ENCODE data around the gene ADAMTS4.

The ADAMTS4 gene, protein sequence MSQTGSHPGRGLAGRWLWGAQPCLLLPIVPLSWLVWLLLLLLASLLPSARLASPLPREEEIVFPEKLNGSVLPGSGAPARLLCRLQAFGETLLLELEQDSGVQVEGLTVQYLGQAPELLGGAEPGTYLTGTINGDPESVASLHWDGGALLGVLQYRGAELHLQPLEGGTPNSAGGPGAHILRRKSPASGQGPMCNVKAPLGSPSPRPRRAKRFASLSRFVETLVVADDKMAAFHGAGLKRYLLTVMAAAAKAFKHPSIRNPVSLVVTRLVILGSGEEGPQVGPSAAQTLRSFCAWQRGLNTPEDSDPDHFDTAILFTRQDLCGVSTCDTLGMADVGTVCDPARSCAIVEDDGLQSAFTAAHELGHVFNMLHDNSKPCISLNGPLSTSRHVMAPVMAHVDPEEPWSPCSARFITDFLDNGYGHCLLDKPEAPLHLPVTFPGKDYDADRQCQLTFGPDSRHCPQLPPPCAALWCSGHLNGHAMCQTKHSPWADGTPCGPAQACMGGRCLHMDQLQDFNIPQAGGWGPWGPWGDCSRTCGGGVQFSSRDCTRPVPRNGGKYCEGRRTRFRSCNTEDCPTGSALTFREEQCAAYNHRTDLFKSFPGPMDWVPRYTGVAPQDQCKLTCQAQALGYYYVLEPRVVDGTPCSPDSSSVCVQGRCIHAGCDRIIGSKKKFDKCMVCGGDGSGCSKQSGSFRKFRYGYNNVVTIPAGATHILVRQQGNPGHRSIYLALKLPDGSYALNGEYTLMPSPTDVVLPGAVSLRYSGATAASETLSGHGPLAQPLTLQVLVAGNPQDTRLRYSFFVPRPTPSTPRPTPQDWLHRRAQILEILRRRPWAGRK

DNA sequence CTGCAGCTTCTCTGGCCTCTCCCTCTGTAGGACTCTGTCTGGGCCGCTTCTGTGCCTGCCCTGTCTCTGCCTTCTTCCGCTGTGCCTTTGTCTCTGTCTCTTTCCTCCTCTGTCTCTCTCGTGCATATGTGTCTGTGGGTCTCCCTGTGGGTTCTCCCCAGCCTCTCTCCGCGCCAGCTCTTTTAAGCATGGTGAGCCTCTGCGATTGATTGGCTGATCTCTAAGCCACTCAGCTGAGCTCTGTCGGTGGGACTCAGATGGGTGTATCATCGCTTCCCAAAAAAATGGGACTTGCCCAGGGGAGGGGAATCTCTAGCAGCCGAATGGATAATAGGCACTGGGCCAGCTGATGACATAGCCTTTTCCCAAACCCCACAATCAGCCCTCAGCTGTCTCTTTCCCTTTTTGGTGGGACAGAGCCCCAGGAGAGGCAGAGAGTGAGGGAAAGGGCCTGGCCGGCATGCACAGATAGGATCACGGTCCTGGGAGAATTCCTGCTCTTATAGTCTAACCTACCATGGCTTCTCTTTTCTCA, at the start of gene ADAMTS4:
ADAMTS4 (minus strand) TSS at position 158 of the 535 bp plus-strand sequence. CDS start 427 bp downstream, outside the sequence.
- no peak for FAIRE-seq
- no peak for DNase-seq (ENCODE audit: insufficient read length, low spot score)
- TF ChIP-seq, protein P1, sequence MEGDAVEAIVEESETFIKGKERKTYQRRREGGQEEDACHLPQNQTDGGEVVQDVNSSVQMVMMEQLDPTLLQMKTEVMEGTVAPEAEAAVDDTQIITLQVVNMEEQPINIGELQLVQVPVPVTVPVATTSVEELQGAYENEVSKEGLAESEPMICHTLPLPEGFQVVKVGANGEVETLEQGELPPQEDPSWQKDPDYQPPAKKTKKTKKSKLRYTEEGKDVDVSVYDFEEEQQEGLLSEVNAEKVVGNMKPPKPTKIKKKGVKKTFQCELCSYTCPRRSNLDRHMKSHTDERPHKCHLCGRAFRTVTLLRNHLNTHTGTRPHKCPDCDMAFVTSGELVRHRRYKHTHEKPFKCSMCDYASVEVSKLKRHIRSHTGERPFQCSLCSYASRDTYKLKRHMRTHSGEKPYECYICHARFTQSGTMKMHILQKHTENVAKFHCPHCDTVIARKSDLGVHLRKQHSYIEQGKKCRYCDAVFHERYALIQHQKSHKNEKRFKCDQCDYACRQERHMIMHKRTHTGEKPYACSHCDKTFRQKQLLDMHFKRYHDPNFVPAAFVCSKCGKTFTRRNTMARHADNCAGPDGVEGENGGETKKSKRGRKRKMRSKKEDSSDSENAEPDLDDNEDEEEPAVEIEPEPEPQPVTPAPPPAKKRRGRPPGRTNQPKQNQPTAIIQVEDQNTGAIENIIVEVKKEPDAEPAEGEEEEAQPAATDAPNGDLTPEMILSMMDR (IDR thresholded peaks at IDR 0.05; ENCODE audit: insufficient read depth, missing control alignments): no peak

DNA sequence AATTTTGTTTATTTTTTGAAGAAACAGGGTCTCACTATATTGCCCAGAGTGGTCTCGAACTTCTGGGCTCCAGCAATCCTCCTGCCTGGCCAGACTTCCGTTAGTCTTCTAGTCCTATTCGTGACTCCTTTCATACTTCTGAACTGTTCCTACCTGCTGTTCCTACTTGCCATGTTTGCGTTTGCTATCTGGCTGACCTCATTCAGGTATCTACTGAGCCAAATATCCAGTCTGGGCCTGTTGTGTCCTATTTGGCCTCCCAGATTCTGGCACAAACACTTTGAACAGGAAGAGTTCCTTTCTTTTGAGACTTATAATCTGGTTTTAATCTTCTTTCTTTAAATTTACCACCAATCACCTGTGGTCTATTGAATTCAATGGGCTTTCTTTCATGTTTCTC, 46.0 kb upstream of the ADAMTS4 start:
- no peak for FAIRE-seq
- no peak for DNase-seq (ENCODE audit: insufficient read length, low spot score)
- TF ChIP-seq, protein P1 (IDR thresholded peaks at IDR 0.05; ENCODE audit: insufficient read depth, missing control alignments): no peak

DNA sequence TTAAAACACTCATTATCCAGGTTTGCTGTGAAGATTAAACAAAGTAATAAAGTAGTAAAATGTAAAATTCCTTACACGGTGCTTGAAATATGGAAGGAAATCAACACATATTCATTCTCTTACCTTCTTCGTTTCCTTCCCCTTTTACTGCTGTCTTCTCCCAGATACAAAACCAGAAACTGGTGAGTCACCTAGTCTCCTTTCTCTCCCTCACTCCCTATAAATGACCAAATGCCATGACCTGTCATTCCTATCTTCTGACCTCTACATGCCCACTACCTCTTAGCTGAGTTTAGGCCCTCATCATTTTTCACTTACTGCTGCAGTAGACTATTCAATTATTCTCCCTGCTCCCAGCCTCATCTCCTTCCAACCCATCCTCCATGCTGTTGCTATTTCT, 43.5 kb upstream of the ADAMTS4 start:
- DNase-seq (ENCODE audit: insufficient read length, low spot score): no peak
- FAIRE-seq: no peak
- TF ChIP-seq, protein P1 (IDR thresholded peaks at IDR 0.05; ENCODE audit: insufficient read depth, missing control alignments): no peak

DNA sequence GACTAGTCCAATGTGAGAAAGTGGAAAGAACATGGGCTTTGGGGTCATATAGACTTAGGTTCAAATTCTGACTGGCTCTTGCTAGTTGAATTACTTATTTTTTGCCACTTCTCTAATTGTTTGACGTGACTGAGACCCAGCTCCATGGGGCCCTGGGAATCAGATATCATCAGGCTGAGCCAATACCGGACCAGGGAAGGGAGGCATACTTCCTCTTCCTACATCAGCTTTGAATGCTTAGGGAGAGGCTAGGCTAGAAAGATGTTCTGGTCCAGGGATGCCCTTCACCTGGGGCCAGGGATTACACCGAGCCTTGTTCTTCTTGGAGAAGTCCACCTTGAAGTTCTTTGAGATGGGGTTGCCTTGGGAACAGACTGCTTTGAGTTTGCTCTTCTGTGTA, 42.8 kb upstream of the ADAMTS4 start:
- DNase-seq (ENCODE audit: insufficient read length, low spot score) (no peak), FAIRE-seq (no peak)
- TF ChIP-seq, protein P1 (IDR thresholded peaks at IDR 0.05; ENCODE audit: insufficient read depth, missing control alignments): no peak

DNA sequence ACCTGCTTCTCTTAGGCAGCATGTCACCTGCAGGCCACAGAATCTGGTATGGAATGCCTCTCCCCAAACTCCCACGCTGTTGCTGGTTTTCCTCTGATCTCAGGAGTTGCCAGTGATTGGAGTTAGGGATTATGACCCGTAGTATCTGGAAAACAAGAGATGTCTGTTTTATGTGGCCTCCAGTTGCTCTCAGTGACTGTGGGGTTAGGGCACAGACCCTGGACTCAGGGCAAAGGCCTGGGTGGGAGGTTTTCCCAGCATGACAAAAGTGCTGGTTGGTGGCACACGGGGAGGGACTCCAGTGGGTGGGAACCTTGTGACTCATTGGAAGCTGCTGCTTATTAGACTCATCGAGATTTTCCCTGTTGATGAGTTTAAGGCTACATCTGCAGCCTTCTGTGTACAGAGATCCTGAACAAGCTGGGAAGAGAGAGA, 39.2 kb upstream of the ADAMTS4 start, which contains the start of gene NR1I3:
NR1I3 (minus strand) TSS at position 165 of the 435 bp plus-strand sequence. CDS start 1,638 bp downstream, outside the sequence.
- DNase-seq (ENCODE audit: insufficient read length, low spot score) (no peak), FAIRE-seq (no peak)
- TF ChIP-seq, protein P1 (IDR thresholded peaks at IDR 0.05; ENCODE audit: insufficient read depth, missing control alignments): no peak

DNA sequence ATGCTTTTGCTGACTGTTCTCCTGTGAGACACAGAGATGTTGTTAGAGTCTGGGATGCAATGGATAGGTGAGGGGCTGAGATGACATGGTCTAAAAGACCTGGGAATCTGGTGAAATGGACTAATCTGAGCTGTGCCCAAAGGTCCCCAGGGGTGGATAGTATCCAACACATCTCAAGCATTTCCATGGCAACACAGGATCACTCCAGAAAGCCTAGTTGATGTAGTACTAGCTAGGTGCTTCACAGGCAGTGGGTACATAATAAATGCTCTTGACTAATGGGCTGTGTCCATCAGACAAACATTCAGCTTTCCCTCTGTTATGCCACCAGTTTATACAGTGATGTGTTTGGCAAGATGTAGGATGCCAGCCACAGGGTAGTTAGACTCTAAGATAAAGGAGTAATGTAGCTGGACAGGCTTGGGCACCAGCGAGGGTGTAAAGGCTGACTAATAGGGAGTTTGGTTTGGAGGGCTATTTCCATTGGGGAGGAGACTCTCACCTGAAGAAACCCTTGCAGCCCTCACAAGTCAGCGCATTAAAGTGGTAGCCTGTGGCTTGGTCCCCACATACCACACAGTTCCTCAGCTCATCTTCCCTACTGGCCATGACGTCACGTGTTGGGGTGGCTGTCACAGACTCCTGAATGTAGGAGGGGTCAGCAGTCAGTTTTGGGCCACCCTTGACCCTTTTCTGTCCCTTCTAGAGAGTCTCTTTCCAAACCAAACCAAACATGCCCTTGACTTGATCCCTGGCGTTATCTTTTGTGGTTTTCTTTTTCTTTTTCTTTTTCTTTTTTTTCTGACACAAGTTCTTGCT, 37.3 kb upstream of the ADAMTS4 start:
- DNase-seq (ENCODE audit: insufficient read length, low spot score) (no peak), FAIRE-seq (no peak)
- TF ChIP-seq, protein P1 (IDR thresholded peaks at IDR 0.05; ENCODE audit: insufficient read depth, missing control alignments): no peak
